ENCODE results near the gene EGF. TPM values are rescaled to one million over a fixed set of nuclear protein-coding genes. Genes with fewer than 3 reads are reported as not detected.

The EGF gene
- total RNA-seq, 1 experiment from 2014 or later = 1.5 TPM

DNA sequence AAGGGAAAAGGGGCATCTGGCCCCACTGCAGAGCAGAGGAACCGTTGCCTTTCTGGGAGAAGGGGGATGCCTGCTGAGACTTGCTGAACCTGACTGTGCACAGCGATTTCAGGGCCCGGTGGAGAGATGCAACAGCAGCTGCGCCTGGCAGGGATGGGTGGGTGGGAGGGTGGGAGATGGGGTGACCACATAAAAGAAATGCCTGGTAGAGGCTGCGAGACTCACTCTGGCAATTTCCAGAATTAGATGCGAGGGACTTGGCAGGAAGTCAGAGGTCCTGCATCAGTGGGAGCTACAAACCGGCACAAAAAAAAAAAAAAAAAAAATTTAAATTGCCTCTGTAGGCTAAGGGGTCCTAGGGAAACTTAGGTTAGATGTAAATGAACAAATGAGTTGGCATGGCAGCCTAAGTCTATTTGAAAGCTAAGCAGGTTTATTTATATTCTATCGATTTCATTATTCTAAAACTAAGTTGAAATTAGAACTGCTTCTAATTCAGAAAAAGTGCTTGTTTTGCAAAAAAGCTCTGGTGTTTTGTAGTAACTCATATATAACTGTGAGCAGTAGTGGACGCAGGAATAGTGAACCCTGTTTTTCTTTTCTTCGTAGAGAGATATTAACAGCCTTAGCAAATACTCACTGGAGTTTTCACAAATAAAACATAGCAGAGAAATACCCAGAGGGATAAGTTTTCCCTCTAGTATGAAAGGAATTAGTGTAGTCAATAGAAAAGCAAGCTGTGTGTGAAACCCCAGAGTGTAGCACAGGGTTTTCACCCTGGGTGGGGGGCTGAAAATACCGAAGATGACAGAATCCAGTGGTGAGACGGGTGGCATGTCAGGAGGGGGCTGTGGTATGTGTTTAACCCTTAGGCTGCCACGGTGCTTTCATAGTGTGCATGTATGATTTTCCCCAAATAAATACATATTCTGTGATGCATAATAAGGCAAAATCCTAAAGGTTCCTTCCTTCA is 130.1 kb downstream of the EGF start:
- peaks cover 13 to 14% of the 10 kb centered on the region in 2 experiments for H3K4me1 Mint-ChIP-seq
- Histone ChIP-seq H3K27me3 (ENCODE audit: insufficient read depth, low read length) (no peaks in the 10 kb centered on the region), H3K23ac (ENCODE audit: insufficient read length, low read depth, low read length) (no peak overlapping the region), H2BK12ac (ENCODE audit: insufficient read length, low read depth, low read length) (no peak overlapping the region), H3K14ac (ENCODE audit: insufficient read depth, low read length) (no peak overlapping the region), H3K18ac (ENCODE audit: insufficient read length, low read depth, low read length) (no peak overlapping the region), H3K9me3 (ENCODE audit: control insufficient read depth, low read depth, low read length) (no peaks in the 10 kb centered on the region), H2AK5ac (ENCODE audit: insufficient read length, low read length) (no peak overlapping the region), H4K5ac (ENCODE audit: insufficient read length, low read depth, low read length) (no peak overlapping the region), H4K20me1 (ENCODE audit: control insufficient read depth, insufficient read depth, insufficient read length) (no peaks in the 10 kb centered on the region), H4K91ac (ENCODE audit: insufficient read length, low read depth, low read length) (no peak overlapping the region), H3K56ac (ENCODE audit: insufficient read length, low read depth, low read length) (no peak overlapping the region), H3T11ph (ENCODE audit: low read length) (no peak overlapping the region), H3K4ac (ENCODE audit: low read depth, low read length) (no peak overlapping the region), H3K23me2 (ENCODE audit: insufficient read length, low read depth, low read length, poor library complexity, severe bottlenecking) (no peaks in the 10 kb centered on the region), H2BK120ac (ENCODE audit: low read depth, low read length, poor library complexity, severe bottlenecking) (no peak overlapping the region), H4K8ac (replicated peaks; ENCODE audit: insufficient read length, low read depth, low read length) (no peak overlapping the region), H2AFZ (ENCODE audit: low read length) (no peak overlapping the region), H3K79me1 (ENCODE audit: insufficient read depth, low read depth, low read length, poor library complexity, severe bottlenecking) (no peaks in the 10 kb centered on the region), H2BK5ac (ENCODE audit: insufficient read length, low read length) (no peak overlapping the region), H3K9ac (ENCODE audit: extremely low read depth, insufficient read length, low read length) (no peak overlapping the region), H2BK15ac (ENCODE audit: low read depth, low read length) (no peak overlapping the region), H3K4me1 (ENCODE audit: insufficient read depth, low read length) (no peaks in the 10 kb centered on the region), H2BK20ac (ENCODE audit: low read depth, low read length, poor library complexity, severe bottlenecking) (no peak overlapping the region), H3K4me2 (ENCODE audit: insufficient read depth, insufficient read length, low read length) (no peak overlapping the region), H3K27ac (ENCODE audit: insufficient read length, low read depth, low read length) (no peak overlapping the region), H3K79me2 (ENCODE audit: insufficient read depth, low read length) (no peaks in the 10 kb centered on the region)
- H3K27me3 Mint-ChIP-seq (ENCODE audit: low read depth) = no peaks in the 10 kb centered on the region; the same call in 1 of the 2 replicates
- TF ChIP-seq CTCF (conservative IDR thresholded peaks at IDR 0.05) = no peak
- peaks cover 0 to under 1% (median 0%) of the 10 kb centered on the region in 3 experiments; a peak in 1 of 7 replicates for H3K36me3 Mint-ChIP-seq (ENCODE audit: insufficient read depth in 1 of 3, low read depth in 3 of 3)
- no peak overlapping the region for H3K4me3 Mint-ChIP-seq
- DNase-seq = no peak
- no CpG with 5 or more reads among the region's 13 CpGs for WGBS (ENCODE audit: extremely low coverage, insufficient read length, low lambda C conversion rate)
- H3K9me3 Mint-ChIP-seq = no peaks in the 10 kb centered on the region
- H3K27ac Mint-ChIP-seq = no peak overlapping the region; a peak in 1 of 7 replicates
